Activated CD4-positive, alpha-beta T cell treated with anti-CD3 and anti-CD28 coated beads for 24 hours (primary cell): ENCODE data around the gene MOAP1.
"Not testable (repeated sequence)": the region's sequence is repeated elsewhere in the genome, so short reads cannot be mapped to it uniquely, and the experiment has no call there.

Experiments
- DNase-seq, 2 donors: peaks; one replicate each; pipeline ENCODE4 v3.0.0-alpha.2; 2020; ENCODE audit warnings: low read depth in 2 of 2

Gene MOAP1

GRCh38 chr14:93185349-93185720, 638 bp upstream of the MOAP1 start:
- no peak for DNase-seq

GRCh38 chr14:93183596-93184317, 940 bp downstream of the MOAP1 start:
- DNase-seq = no peak

DNA sequence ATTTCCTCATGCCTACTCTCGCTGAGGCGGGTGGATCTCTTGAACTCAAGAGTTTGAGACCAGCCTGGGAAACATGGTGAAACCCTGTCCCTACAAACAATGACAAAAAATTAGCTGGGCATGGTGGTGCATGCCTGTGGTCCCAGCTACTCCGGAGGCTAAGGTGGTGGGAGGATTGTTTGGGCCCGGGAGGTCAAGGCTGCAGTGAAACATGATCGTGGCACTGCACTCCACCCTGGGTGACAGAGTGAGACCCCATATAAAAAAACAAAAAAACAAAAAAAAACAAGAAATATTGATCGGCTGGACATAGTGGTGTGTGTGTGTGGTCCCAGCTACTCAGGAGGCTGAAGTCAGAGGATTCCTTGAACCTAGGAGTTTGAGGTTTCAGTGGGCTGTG, 9.2 kb downstream of the MOAP1 start:
- no peak for DNase-seq

- not testable (repeated sequence) for DNase-seq
Measured at GRCh38 chr14:93174731-93175130, 10.0 kb downstream of the MOAP1 start.

DNA sequence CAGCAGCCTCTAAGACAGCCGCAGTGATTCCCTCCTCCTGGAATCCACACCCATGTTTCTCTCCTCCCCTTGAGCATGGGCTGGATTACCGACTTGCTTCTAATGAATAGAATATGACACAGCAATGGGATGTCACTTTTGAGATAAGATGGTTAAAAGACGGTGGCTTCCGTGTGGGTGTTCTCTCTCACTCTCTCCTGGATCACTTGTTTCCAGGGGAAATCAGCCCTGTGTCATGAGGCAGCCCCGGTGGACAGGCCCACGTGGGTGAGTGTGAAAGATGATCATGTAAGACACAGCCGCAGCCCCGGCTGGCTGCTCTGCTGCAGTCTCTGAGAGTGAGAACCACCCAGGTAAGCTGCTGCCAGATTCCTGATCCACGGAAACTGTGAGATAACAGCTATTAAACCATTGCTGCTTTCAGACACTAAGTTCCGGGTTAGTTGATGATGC, 10.7 kb downstream of the MOAP1 start:
- no peak for DNase-seq

GRCh38 chr14:93171376-93171775, 13.3 kb downstream of the MOAP1 start:
- DNase-seq = no peak

GRCh38 chr14:93170141-93170540, 14.6 kb downstream of the MOAP1 start:
- DNase-seq = not testable (repeated sequence)

DNA sequence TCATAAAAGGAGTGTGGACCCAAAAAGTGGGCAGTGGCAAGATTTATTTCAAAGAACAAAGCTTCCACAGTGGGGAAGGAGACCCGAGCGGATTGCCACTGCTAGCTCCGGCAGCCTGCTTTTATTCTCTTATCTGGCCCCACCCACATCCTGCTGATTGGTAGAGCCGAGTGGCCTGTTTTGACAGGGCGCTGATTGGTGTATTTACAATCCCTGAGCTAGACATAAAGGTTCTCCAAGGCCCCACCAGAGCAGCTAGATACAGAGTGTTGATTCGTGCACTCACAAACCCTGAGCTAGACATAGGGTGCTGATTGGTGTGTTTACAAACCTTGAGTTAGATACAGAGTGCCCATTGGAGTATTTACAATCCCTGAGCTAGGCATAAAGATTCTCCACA, 15.1 kb downstream of the MOAP1 start:
- not testable (repeated sequence) for DNase-seq

GRCh38 chr14:93168610-93169009, 16.1 kb downstream of the MOAP1 start:
- DNase-seq = not testable (repeated sequence)

GRCh38 chr14:93165271-93166265, 19.1 kb downstream of the MOAP1 start:
- not testable (repeated sequence) for DNase-seq

GRCh38 chr14:93163564-93163963, 21.1 kb downstream of the MOAP1 start:
- no peak for DNase-seq

- DNase-seq = no peak
Measured at GRCh38 chr14:93161411-93161940, 23.2 kb downstream of the MOAP1 start.

GRCh38 chr14:93160353-93160801, 24.3 kb downstream of the MOAP1 start:
- no peak for DNase-seq

DNA sequence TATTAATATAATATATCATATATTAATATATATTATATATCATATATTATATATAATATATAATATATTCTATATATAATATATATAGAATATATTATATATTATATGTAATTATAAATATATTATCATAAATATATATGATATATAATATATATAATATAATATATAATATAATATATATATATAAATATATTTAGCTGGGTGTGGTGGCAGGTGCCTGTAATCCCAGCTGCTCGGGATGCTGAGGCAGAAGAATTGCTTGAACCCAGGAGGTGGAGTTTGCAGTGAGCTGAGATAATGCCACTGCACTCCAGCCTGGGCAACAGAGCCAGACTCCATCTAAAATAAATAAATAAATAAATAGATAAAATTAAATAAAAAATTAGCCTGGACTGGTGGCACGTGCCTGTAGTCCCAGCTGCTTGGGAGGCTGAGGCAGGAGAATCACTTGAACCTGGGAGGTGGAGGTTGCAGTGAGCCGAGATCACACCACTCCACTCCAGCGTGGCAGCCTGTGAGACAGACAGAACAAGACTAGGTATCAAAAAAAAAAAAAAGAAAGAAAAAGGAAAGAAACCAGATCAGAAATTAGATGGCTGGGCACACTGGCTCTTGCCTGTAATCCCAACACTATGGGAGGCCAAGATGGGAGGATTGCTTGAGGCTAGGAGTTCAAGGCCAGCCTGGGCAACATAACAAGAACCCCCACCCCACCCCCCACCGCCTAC, 24.9 kb downstream of the MOAP1 start:
- not testable (repeated sequence) for DNase-seq

DNA sequence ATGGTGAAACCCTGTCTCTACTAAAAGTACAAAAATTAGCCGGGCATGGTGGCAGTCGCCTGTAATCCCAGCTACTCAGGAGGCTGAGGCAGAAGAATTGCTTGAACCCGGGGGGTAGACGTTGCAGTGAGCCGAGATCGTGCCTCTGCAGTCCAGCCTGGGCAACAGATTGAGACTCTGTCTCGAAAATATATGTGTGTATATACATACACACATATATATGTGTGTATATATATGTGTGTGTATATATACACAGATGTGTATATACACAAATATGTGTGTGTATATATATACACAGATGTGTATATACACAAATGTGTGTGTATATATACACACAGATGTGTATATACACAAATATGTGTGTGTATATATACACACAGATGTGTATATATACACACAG, 26.3 kb downstream of the MOAP1 start:
- DNase-seq = not testable (repeated sequence)

DNA sequence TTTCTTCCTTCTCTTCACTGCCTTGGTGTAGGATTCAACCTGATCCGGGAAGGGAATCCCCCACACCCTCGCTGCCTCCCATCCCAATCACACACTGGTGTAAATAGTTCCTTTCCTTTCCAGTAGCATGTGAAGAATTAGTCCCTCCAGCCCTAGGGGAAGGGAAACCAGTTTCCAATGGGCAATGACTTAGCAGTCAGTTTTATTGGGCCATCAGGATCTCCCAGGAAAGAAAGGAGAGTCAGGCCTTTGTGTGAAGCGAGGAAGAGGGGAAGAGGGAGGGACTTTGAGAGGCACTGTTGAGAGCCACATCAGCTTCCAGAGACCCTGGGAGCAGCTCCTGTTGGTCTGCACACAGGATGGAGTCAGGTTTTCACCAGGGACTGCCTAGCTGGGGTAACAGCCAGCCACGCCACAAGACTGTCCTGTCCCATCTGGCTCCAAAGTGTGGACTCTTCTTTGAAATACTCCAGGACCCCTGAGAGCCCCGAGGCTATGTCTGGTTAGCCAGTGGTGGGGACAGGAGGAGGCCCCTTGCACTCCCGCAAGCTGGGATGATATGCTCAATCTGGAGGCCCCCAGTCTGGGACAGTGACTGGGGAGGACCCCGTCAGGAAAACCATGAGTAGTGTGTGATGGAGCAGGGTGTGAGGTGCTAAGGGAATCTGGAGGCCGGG, 27.9 kb downstream of the MOAP1 start:
- no peak for DNase-seq

DNA sequence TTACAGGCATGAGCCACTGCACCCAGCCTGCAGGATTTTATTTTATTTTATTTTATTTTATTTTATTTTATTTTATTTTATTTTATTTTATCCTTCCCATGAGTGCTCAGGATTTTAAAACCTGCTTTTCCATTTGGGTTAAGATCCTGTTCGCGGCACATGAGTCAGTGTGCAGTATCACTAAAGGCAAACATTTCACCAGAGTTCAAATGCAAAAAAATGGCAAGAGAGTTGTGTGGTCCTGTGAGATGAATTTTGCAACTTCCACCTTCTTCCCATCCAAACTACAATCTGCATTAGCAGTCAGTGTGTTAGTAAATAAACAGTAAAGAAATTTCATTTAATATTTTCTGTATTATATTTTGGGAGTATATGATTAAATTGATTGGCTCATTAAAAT, 29.0 kb downstream of the MOAP1 start:
- no peak for DNase-seq

GRCh38 chr14:93153121-93153520, 31.6 kb downstream of the MOAP1 start:
- no peak for DNase-seq

- DNase-seq = no peak
Measured at GRCh38 chr14:93150227-93151208, 34.2 kb downstream of the MOAP1 start.

DNA sequence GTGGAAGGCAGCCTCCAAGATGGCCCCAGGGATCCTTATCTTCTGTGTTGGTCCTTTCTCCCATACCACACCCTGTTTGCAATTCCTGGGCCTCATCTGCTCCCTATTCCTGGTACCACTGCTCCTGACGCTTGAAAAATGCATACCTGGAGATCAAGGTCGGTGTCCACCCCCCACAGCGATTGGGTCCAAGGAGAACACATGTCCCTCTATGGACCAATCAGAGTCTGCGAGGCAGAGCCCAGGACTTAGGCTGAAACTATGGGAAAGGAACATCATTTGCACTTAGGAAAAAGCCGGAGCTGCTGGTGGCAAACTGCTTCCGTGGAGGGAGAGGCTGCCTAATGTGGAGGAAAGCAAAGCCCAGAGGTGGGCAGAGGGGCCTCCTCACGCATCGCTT, 35.7 kb downstream of the MOAP1 start:
- DNase-seq = no peak
